ENCODE measurements around the gene MRTFA.

GRCh38 chr22:40522141-40522540, 114.4 kb downstream of the MRTFA start:
- TF ChIP-seq SPI1 (IDR thresholded peaks at IDR 0.05; ENCODE audit: low read depth, low read length) = no peak
- no peak for TF ChIP-seq POLR2A (IDR thresholded peaks at IDR 0.05; ENCODE audit: low read depth, low read length)
- TF ChIP-seq TAF1 (IDR thresholded peaks at IDR 0.05; ENCODE audit: low read depth, low read length) = no peak
- no peak for TF ChIP-seq POLR2AphosphoS5 (IDR thresholded peaks at IDR 0.05; ENCODE audit: low read depth, low read length)
- no peak for TF ChIP-seq POU2F2 (IDR thresholded peaks at IDR 0.05; ENCODE audit: low read depth, low read length)
- no peak for TF ChIP-seq PAX5 (IDR thresholded peaks at IDR 0.05; ENCODE audit: insufficient read depth, low read length, severe bottlenecking)
